GM10266 (cell line): ENCODE measurements around the gene NETO2.
"Not testable (repeated sequence)": the region's sequence is repeated elsewhere in the genome, so short reads cannot be mapped to it uniquely, and the experiment has no call there.

Experiments
- DNase-seq: peaks from one replicate; pipeline ENCODE4 v3.0.0; 2012; ENCODE audit errors: extremely low spot score
- CTCF ChIP-seq: IDR thresholded peaks from 2 replicates; pipeline ENCODE4 v1.5.1; 2012; ENCODE audit warnings: mild to moderate bottlenecking, low read depth; ENCODE audit not compliant: control insufficient read depth, insufficient read depth; ENCODE audit errors: missing control alignments

The NETO2 gene

GRCh38 chr16:47160422-47160821 lies 16.7 kb upstream of the NETO2 start:
- DNase-seq, result no peak
- no peak for TF ChIP-seq CTCF

- DNase-seq, result no peak
- TF ChIP-seq CTCF, result no peak
These were observed 15.2 kb upstream of the NETO2 start for GRCh38 chr16:47158992-47159391.

- DNase-seq, result no peak
- TF ChIP-seq CTCF, result no peak
These were observed 13.0 kb upstream of the NETO2 start for GRCh38 chr16:47156680-47157215.

GRCh38 chr16:47152501-47152900 lies 8.8 kb upstream of the NETO2 start:
- DNase-seq, result not testable (repeated sequence)

- TF ChIP-seq CTCF, result no peak
- DNase-seq, result no peak
These were observed 6.3 kb upstream of the NETO2 start for GRCh38 chr16:47150067-47150466.

GRCh38 chr16:47144559-47144877 lies 773 bp upstream of the NETO2 start:
- no peak for TF ChIP-seq CTCF
- no peak for DNase-seq

GRCh38 chr16:47142821-47143676 lies 696 bp downstream of the NETO2 start:
- DNase-seq, result peak; percentile 93
- peak; percentile 90 for TF ChIP-seq CTCF
